Activated naive CD4-positive, alpha-beta T cell treated with anti-CD3 and anti-CD28 coated beads, Interleukin-2, amount 10 ng/mL, durations not matched to agents 7 days and 5 days (primary cell): Measurements from ENCODE around the gene CEP112.
"Not testable (repeated sequence)": the region's sequence is repeated elsewhere in the genome, so short reads cannot be mapped to it uniquely, and the experiment has no call there.

Experiments used
- CTCF ChIA-PET: fragments of 350-600 bp; sonication (Branson Sonifier 250); formaldehyde crosslinking; loops from one replicate; lab custom pipeline; 2021; ENCODE audit warnings: antibody characterized with exemption; lab: Charles Lee
- DNase-seq: peaks from one replicate; pipeline ENCODE4 v3.0.0-alpha.2; 2020
- H3K27ac Mint-ChIP-seq: one replicate; pipeline ENCODE4 v1.8.0; 2021; ENCODE audit warnings: mild to moderate bottlenecking, moderate library complexity, mixed read lengths
- H3K27me3 Mint-ChIP-seq: one replicate; pipeline ENCODE4 v1.8.0; 2021; ENCODE audit warnings: mild to moderate bottlenecking, mixed read lengths
- H3K36me3 Mint-ChIP-seq: one replicate; pipeline ENCODE4 v1.8.0; 2021; ENCODE audit warnings: mixed read lengths
- H3K4me1 Mint-ChIP-seq: one replicate; pipeline ENCODE4 v1.8.0; 2021; ENCODE audit warnings: mixed read lengths
- H3K4me3 Mint-ChIP-seq: one replicate; pipeline ENCODE4 v1.8.0; 2021; ENCODE audit warnings: mild to moderate bottlenecking, moderate library complexity, mixed read lengths
- H3K9me3 Mint-ChIP-seq: one replicate; pipeline ENCODE4 v1.8.0; 2021; ENCODE audit warnings: mixed read lengths

Gene CEP112

GRCh38 chr17:65856865-65857264, 335.1 kb downstream of the CEP112 start:
- Mint-ChIP-seq H3K27me3 (no peaks in the 10 kb centered on the region), H3K9me3 (no peaks in the 10 kb centered on the region)
- DNase-seq = no peak

GRCh38 chr17:65855675-65856074, 336.3 kb downstream of the CEP112 start:
- CTCF ChIA-PET = no interaction called here
- Mint-ChIP-seq H3K4me1 (no peaks in the 10 kb centered on the region), H3K9me3 (no peaks in the 10 kb centered on the region), H3K4me3 (no peak overlapping the region), H3K27ac (no peak overlapping the region), H3K27me3 (no peaks in the 10 kb centered on the region), H3K36me3 (no peaks in the 10 kb centered on the region)
- no peak for DNase-seq

More at GRCh38 chr17:65856865-65857264, 335.1 kb downstream of the CEP112 start:
- Mint-ChIP-seq H3K36me3 (no peaks in the 10 kb centered on the region), H3K4me1 (no peaks in the 10 kb centered on the region), H3K27ac (no peak overlapping the region), H3K4me3 (no peak overlapping the region)
- CTCF ChIA-PET = no interaction called here

- no peak for DNase-seq
- no peaks in the 10 kb centered on the region for H3K4me1 Mint-ChIP-seq
- no peak overlapping the region for H3K27ac Mint-ChIP-seq
- H3K36me3 Mint-ChIP-seq = no peaks in the 10 kb centered on the region
- H3K4me3 Mint-ChIP-seq = no peak overlapping the region
- no peaks in the 10 kb centered on the region for H3K27me3 Mint-ChIP-seq
- CTCF ChIA-PET = no interaction called here
- H3K9me3 Mint-ChIP-seq = no peaks in the 10 kb centered on the region
These were observed 336.7 kb downstream of the CEP112 start for GRCh38 chr17:65855245-65855644.

- H3K4me3 Mint-ChIP-seq = no peak overlapping the region
- H3K36me3 Mint-ChIP-seq = no peaks in the 10 kb centered on the region
- no peaks in the 10 kb centered on the region for H3K4me1 Mint-ChIP-seq
- DNase-seq = no peak
- H3K27ac Mint-ChIP-seq = no peak overlapping the region
- no peaks in the 10 kb centered on the region for H3K9me3 Mint-ChIP-seq
- no peaks in the 10 kb centered on the region for H3K27me3 Mint-ChIP-seq
- CTCF ChIA-PET = no interaction called here
These were observed 338.1 kb downstream of the CEP112 start for GRCh38 chr17:65853816-65854215.

GRCh38 chr17:65852911-65853310, 339.0 kb downstream of the CEP112 start:
- no peak overlapping the region for H3K27ac Mint-ChIP-seq
- no peaks in the 10 kb centered on the region for H3K36me3 Mint-ChIP-seq
- no peaks in the 10 kb centered on the region for H3K9me3 Mint-ChIP-seq
- no peak overlapping the region for H3K4me3 Mint-ChIP-seq
- CTCF ChIA-PET = no interaction called here
- H3K27me3 Mint-ChIP-seq = no peaks in the 10 kb centered on the region
- no peak for DNase-seq
- no peaks in the 10 kb centered on the region for H3K4me1 Mint-ChIP-seq

- CTCF ChIA-PET = no interaction called here
- Mint-ChIP-seq H3K27me3 (no peaks in the 10 kb centered on the region), H3K4me3 (no peak overlapping the region), H3K9me3 (no peaks in the 10 kb centered on the region), H3K36me3 (no peaks in the 10 kb centered on the region), H3K4me1 (no peaks in the 10 kb centered on the region), H3K27ac (no peak overlapping the region)
- no peak for DNase-seq
These were observed 339.8 kb downstream of the CEP112 start for GRCh38 chr17:65851965-65852736.

GRCh38 chr17:65850486-65850885, 341.4 kb downstream of the CEP112 start:
- no peaks in the 10 kb centered on the region for H3K9me3 Mint-ChIP-seq
- no peak overlapping the region for H3K27ac Mint-ChIP-seq
- H3K27me3 Mint-ChIP-seq = no peaks in the 10 kb centered on the region
- CTCF ChIA-PET = no interaction called here
- DNase-seq = no peak
- no peaks in the 10 kb centered on the region for H3K36me3 Mint-ChIP-seq
- H3K4me1 Mint-ChIP-seq = no peaks in the 10 kb centered on the region
- H3K4me3 Mint-ChIP-seq = no peak overlapping the region

GRCh38 chr17:65848751-65849150, 343.2 kb downstream of the CEP112 start:
- H3K36me3 Mint-ChIP-seq = no peaks in the 10 kb centered on the region
- H3K9me3 Mint-ChIP-seq = no peaks in the 10 kb centered on the region
- no peak overlapping the region for H3K27ac Mint-ChIP-seq
- no peak overlapping the region for H3K4me3 Mint-ChIP-seq
- DNase-seq = no peak
- CTCF ChIA-PET = interaction anchor here (1.2 kb wide), 1 partner anchor 10 kb away, joined by 3 read pairs; no protein-coding TSS in a partner anchor
- no peaks in the 10 kb centered on the region for H3K27me3 Mint-ChIP-seq
- H3K4me1 Mint-ChIP-seq = no peaks in the 10 kb centered on the region

- no peaks in the 10 kb centered on the region for H3K36me3 Mint-ChIP-seq
- H3K4me1 Mint-ChIP-seq = no peaks in the 10 kb centered on the region
- H3K27ac Mint-ChIP-seq = no peak overlapping the region
- CTCF ChIA-PET = no interaction called here
- H3K9me3 Mint-ChIP-seq = peaks cover 2% of the 10 kb centered on the region
- H3K27me3 Mint-ChIP-seq = no peaks in the 10 kb centered on the region
- no peak for DNase-seq
- H3K4me3 Mint-ChIP-seq = no peak overlapping the region
These were observed 350.8 kb downstream of the CEP112 start for GRCh38 chr17:65841089-65841488.

GRCh38 chr17:65837232-65837631, 354.7 kb downstream of the CEP112 start:
- H3K27ac Mint-ChIP-seq, DNase-seq, H3K4me1 Mint-ChIP-seq, H3K36me3 Mint-ChIP-seq, H3K4me3 Mint-ChIP-seq, H3K27me3 Mint-ChIP-seq, CTCF ChIA-PET: not testable (repeated sequence)
- peaks cover 16% of the 10 kb centered on the region for H3K9me3 Mint-ChIP-seq

- H3K27ac Mint-ChIP-seq = peak overlapping the region; percentile 50
- H3K36me3 Mint-ChIP-seq = peaks cover 2% of the 10 kb centered on the region
- no peaks in the 10 kb centered on the region for H3K27me3 Mint-ChIP-seq
- H3K9me3 Mint-ChIP-seq = peaks cover 32% of the 10 kb centered on the region
- no peaks in the 10 kb centered on the region for H3K4me1 Mint-ChIP-seq
- no peak for DNase-seq
- CTCF ChIA-PET = no interaction called here
- H3K4me3 Mint-ChIP-seq = no peak overlapping the region
These were observed 358.7 kb downstream of the CEP112 start for GRCh38 chr17:65833214-65833613.

- H3K4me1 Mint-ChIP-seq = no peaks in the 10 kb centered on the region
- no peak for DNase-seq
- H3K36me3 Mint-ChIP-seq = peaks cover 2% of the 10 kb centered on the region
- H3K9me3 Mint-ChIP-seq = peaks cover 30% of the 10 kb centered on the region
- H3K27me3 Mint-ChIP-seq = no peaks in the 10 kb centered on the region
- H3K4me3 Mint-ChIP-seq = no peak overlapping the region
- CTCF ChIA-PET = no interaction called here
- H3K27ac Mint-ChIP-seq = no peak overlapping the region
These were observed 361.6 kb downstream of the CEP112 start for GRCh38 chr17:65830356-65830755.

- H3K9me3 Mint-ChIP-seq, H3K27me3 Mint-ChIP-seq, H3K27ac Mint-ChIP-seq, H3K4me1 Mint-ChIP-seq, CTCF ChIA-PET, H3K36me3 Mint-ChIP-seq, H3K4me3 Mint-ChIP-seq, DNase-seq: not testable (repeated sequence)
These were observed 365.4 kb downstream of the CEP112 start for GRCh38 chr17:65826577-65826976.

- Mint-ChIP-seq H3K27ac (no peak overlapping the region), H3K9me3 (no peaks in the 10 kb centered on the region), H3K4me3 (no peak overlapping the region), H3K27me3 (no peaks in the 10 kb centered on the region), H3K36me3 (no peaks in the 10 kb centered on the region), H3K4me1 (no peaks in the 10 kb centered on the region)
- CTCF ChIA-PET = no interaction called here
- no peak for DNase-seq
These were observed 367.0 kb downstream of the CEP112 start for GRCh38 chr17:65824901-65825300.

- DNase-seq = no peak
- Mint-ChIP-seq H3K27ac (no peak overlapping the region), H3K4me1 (no peaks in the 10 kb centered on the region), H3K9me3 (no peaks in the 10 kb centered on the region), H3K4me3 (no peak overlapping the region), H3K27me3 (no peaks in the 10 kb centered on the region), H3K36me3 (no peaks in the 10 kb centered on the region)
- CTCF ChIA-PET = no interaction called here
These were observed 368.2 kb downstream of the CEP112 start for GRCh38 chr17:65823713-65824112.
